K562 (cell line): ENCODE data around the gene C1orf21. TPM values are rescaled to one million over a fixed set of nuclear protein-coding genes. Genes with fewer than 3 reads are reported as not detected.

Source experiments
- ATAC-seq: fragments of 200-7000 bp; cut with Tn5 transposase; 3 replicates; pipeline ENCODE4 v1.9.1; 2020; ENCODE audit warnings: moderate library complexity
- BruUV-seq: library from RNA; stranded (reverse); fragments of 400-500 nt; replicated peaks from 2 replicates; lab custom pipeline; 2021; lab: Mats Ljungman, UMichigan
- CTCF ChIA-PET: fragments of 300-600 bp; formaldehyde crosslinking; extraction: SDS; loops from one replicate; lab custom pipeline; 2021; ENCODE audit warnings: low intra/inter-chr PET ratio; lab: Yijun Ruan, JAX
- POLR2A ChIA-PET: fragments of 300-600, 350-650 bp; sonication (Branson Sonifier 250); formaldehyde crosslinking; extraction: SDS; loops from one replicate; lab custom pipeline; 2021; ENCODE audit warnings: antibody characterized with exemption, inconsistent platforms; lab: Yijun Ruan, JAX
- DNase-seq, 4 experiments: peaks; one replicate each; pipeline versions ENCODE4 v3.0.0 to v3.0.0-alpha.2; 2011 to 2018; ENCODE audit warnings: low spot score in 3 of 4, mixed read lengths in 3 of 4; ENCODE audit errors: extremely low read depth in 1 of 4
- FAIRE-seq: peaks from 2 replicates; lab custom pipeline; 2011; peaks lifted over from hg19 to GRCh38; lab: Jason Lieb, UNC
- H2AFZ ChIP-seq: 2 replicates; pipeline ENCODE4 v1.6.0; 2011; ENCODE audit warnings: low read depth, low read length, control low read depth, inconsistent platforms
- H3K27ac ChIP-seq: fragments of 200-600 bp; 3 replicates; pipeline ENCODE4 v1.8.0; 2011; ENCODE audit warnings: low read depth, mild to moderate bottlenecking, control low read depth, inconsistent platforms, low read length, moderate library complexity, mixed read lengths; ENCODE audit errors: extremely low read depth
- H3K27me3 ChIP-seq, 2 experiments: fragments of 300-600 bp in 1 of 2; 2 replicates in 1 of 2; 3 replicates in 1 of 2; pipeline versions ENCODE4 v1.6.0 to v1.8.0; 2011; ENCODE audit warnings: inconsistent platforms in 2 of 2, low read length in 2 of 2, mild to moderate bottlenecking in 1 of 2, mixed read lengths in 1 of 2, moderate library complexity in 1 of 2; ENCODE audit not compliant: control insufficient read depth in 2 of 2, insufficient read depth in 2 of 2
- H3K36me3 ChIP-seq: fragments of 300-600 bp; 3 replicates; pipeline ENCODE4 v1.8.0; 2011; ENCODE audit warnings: mild to moderate bottlenecking, low read length, inconsistent platforms; ENCODE audit not compliant: control insufficient read depth, insufficient read depth
- H3K4me1 ChIP-seq, 2 experiments: fragments of 200-600 bp in 1 of 2; replicated peaks in 1 of 2; 2 replicates in 1 of 2; 3 replicates in 1 of 2; pipeline versions ENCODE4 v1.5.1 to v1.8.0; 2011; ENCODE audit warnings: inconsistent platforms in 2 of 2, low read length in 2 of 2, mild to moderate bottlenecking in 1 of 2, mixed read lengths in 1 of 2, moderate library complexity in 1 of 2; ENCODE audit not compliant: control insufficient read depth in 2 of 2, insufficient read depth in 2 of 2
- H3K4me2 ChIP-seq: 2 replicates; pipeline ENCODE4 v1.6.1; 2011; ENCODE audit warnings: low read length, control low read depth, inconsistent platforms, mixed read lengths; ENCODE audit not compliant: insufficient read depth
- H3K4me3 ChIP-seq: fragments of 200-600 bp; sonication (generic), shearing (Covaris generic); 2 replicates; pipeline ENCODE4 v1.5.1; 2016; ENCODE audit warnings: control low read depth, inconsistent platforms
- H3K79me2 ChIP-seq: fragments of 200-600 bp; 3 replicates; pipeline ENCODE4 v1.8.0; 2011; ENCODE audit warnings: low read length, inconsistent platforms; ENCODE audit not compliant: control insufficient read depth, insufficient read depth
- H3K9ac ChIP-seq, 2 experiments: 2 replicates each; pipeline versions ENCODE4 v1.6.0 to v1.6.1; 2011; ENCODE audit warnings: low read depth in 2 of 2, low read length in 2 of 2, control low read depth in 1 of 2, inconsistent platforms in 1 of 2, mild to moderate bottlenecking in 1 of 2, mixed read lengths in 1 of 2; ENCODE audit not compliant: insufficient read depth in 1 of 2
- H3K9me1 ChIP-seq: one replicate; pipeline ENCODE4 v1.6.0; 2011; ENCODE audit warnings: inconsistent platforms, mild to moderate bottlenecking, low read length, moderate library complexity; ENCODE audit not compliant: control insufficient read depth, insufficient read depth
- H3K9me3 ChIP-seq: replicated peaks from 2 replicates; pipeline ENCODE4 v1.5.1; 2011; ENCODE audit warnings: low read depth, low read length, inconsistent platforms; ENCODE audit not compliant: control insufficient read depth, insufficient read depth
- H4K20me1 ChIP-seq: replicated peaks from 2 replicates; pipeline ENCODE4 v1.6.1; 2011; ENCODE audit warnings: low read length, inconsistent platforms, mixed read lengths; ENCODE audit not compliant: control insufficient read depth, insufficient read depth
- BCLAF1 ChIP-seq, 2 experiments: fragments of 450-650 bp in 1 of 2; IDR thresholded peaks; 2 replicates each; pipeline ENCODE4 v1.6.1; 2011 to 2017; ENCODE audit warnings: low read depth in 2 of 2, antibody characterized with exemption in 1 of 2, borderline replicate concordance in 1 of 2, low read length in 1 of 2, mild to moderate bottlenecking in 1 of 2, mixed read lengths in 1 of 2; ENCODE audit not compliant: control insufficient read depth in 1 of 2
- DIDO1 ChIP-seq: fragments of 450-650 bp; IDR thresholded peaks from 2 replicates; pipeline ENCODE4 v1.6.1; 2016; ENCODE audit warnings: low read depth, missing biosample characterization, missing genetic modification characterization
- HDAC1 ChIP-seq, 2 experiments: fragments of 450-650 bp; IDR thresholded peaks; 2 replicates each; pipeline ENCODE4 v1.6.1; 2016 to 2017; ENCODE audit warnings: inconsistent platforms in 1 of 2, mild to moderate bottlenecking in 1 of 2, moderate library complexity in 1 of 2
- HNRNPH1 ChIP-seq: fragments of 200-400 bp; formaldehyde crosslinking; optimal IDR thresholded peaks from 2 replicates; pipeline ENCODE3; 2017; ENCODE audit warnings: low read depth, mild to moderate bottlenecking, low read length, moderate library complexity
- NFE2L1 ChIP-seq: fragments of 450-650 bp; IDR thresholded peaks from 2 replicates; pipeline ENCODE4 v1.6.1; 2016; ENCODE audit warnings: missing genetic modification characterization, low read depth, mild to moderate bottlenecking, missing compliant biosample characterization, moderate library complexity, borderline replicate concordance
- NR4A1 ChIP-seq, 2 experiments: fragments of 250-450 bp in 1 of 2; fragments of 450-650 bp in 1 of 2; sonication (Bioruptor Pico) in 1 of 2; IDR thresholded peaks; 2 replicates each; pipeline versions ENCODE4 v1.4.0 to v1.6.1; 2016 to 2020; ENCODE audit warnings: mild to moderate bottlenecking in 2 of 2, missing compliant biosample characterization in 1 of 2, missing genetic modification characterization in 1 of 2, moderate library complexity in 1 of 2
- RREB1 ChIP-seq: fragments of 250-450 bp; sonication (Bioruptor Pico); IDR thresholded peaks from 2 replicates; pipeline ENCODE4 v1.4.0; 2020
- THRB ChIP-seq: fragments of 450-650 bp; formaldehyde crosslinking; conservative IDR thresholded peaks from 2 replicates; pipeline ENCODE4 v1.4.0; 2022; ENCODE audit warnings: mild to moderate bottlenecking, missing genetic modification characterization
- ZEB2 ChIP-seq: fragments of 450-650 bp; IDR thresholded peaks from 2 replicates; pipeline ENCODE4 v1.6.1; 2016
- ZNF778 ChIP-seq: fragments of 450-650 bp; formaldehyde crosslinking; IDR thresholded peaks from 2 replicates; pipeline ENCODE4 v1.4.0; 2020; ENCODE audit warnings: mild to moderate bottlenecking, moderate library complexity
- ZSCAN29 ChIP-seq: fragments of 450-650 bp; IDR thresholded peaks from 2 replicates; pipeline ENCODE4 v1.6.1; 2017
- WGBS: fragments of 100-300 bp; shearing (Covaris generic); methylation state at CpG from one replicate; pipeline ENCODE4 v1.1.6; 2016; ENCODE audit warnings: low coverage, mixed read lengths; ENCODE audit not compliant: insufficient coverage; ENCODE audit errors: missing lambda C conversion rate; 5-methylcytosine and 5-hydroxymethylcytosine counted together
- in situ Hi-C: fragments of 300-500 bp; cut with MboI; formaldehyde crosslinking; loops from 4 replicates; pipeline ENCODE4 v1.15.0; 2018; ENCODE audit warnings: inconsistent platforms, mixed read lengths
- intact Hi-C: fragments of 100-400 bp; cut with micrococcal nuclease; formaldehyde crosslinking; loops from 2 replicates; pipeline ENCODE4 v1.14.2; 2022
- polyA plus RNA-seq, 8 experiments: library from polyadenylated mRNA; depleted of rRNA in 4 of 8; stranded (reverse) in 5 of 8; unstranded in 3 of 8; fragments of >200 nt; fragmentation: Nextera tagmentation in 2 of 8; fragmentation: Illumina TruSeq in 1 of 8; extraction: Ambion mirVana in 2 of 8; extraction: Trizol in 1 of 8; gene quantifications; 2 replicates each; pipeline versions ENCODE4 v1.2.1 to v1.2.3, GENCODE V29; 2011 to 2014; ENCODE audit warnings: inconsistent platforms in 1 of 8, missing spikeins in 1 of 8
- total RNA-seq, 7 experiments: library from RNA; depleted of rRNA in 6 of 7; stranded (reverse); fragments of >200 nt in 6 of 7; fragmentation: Illumina TruSeq in 2 of 7; extraction: Trizol in 2 of 7; gene quantifications; 2 replicates each; pipeline versions ENCODE4 v1.2.1 to v1.2.3, GENCODE V29; 2011 to 2021; ENCODE audit warnings: low replicate concordance in 1 of 7

C1orf21 gene
- total and polyA plus RNA-seq, 9 of the 15 experiments (the other 6 are each of a cell fraction or from before 2014, with no cell fraction given) = under 0.01 to 0.31 (median 0.07) TPM

GRCh38 chr1:184532199-184532598, 145.4 kb downstream of the C1orf21 start:
- in situ Hi-C loops = no loop called here
- TF ChIP-seq ZNF778 (CRISPR knock-in tag) (no peak), ZSCAN29 (no peak), THRB (CRISPR knock-in tag) (no peak), NR4A1 (CRISPR knock-in tag; IDR thresholded peaks at IDR 0.05) (no peak), NR4A1 (tag; IDR thresholded peaks at IDR 0.05) (no peak), BCLAF1 (IDR thresholded peaks at IDR 0.05; ENCODE audit: borderline replicate concordance in 1 of 2, control insufficient read depth in 1 of 2, low read depth in 2 of 2, low read length in 1 of 2) (no peak), HDAC1 (IDR thresholded peaks at IDR 0.05) (no peak), RREB1 (CRISPR knock-in tag) (no peak), ZEB2 (no peak), NFE2L1 (tag) (no peak), DIDO1 (tag) (no peak), HNRNPH1 (no peak)
- TF ChIP-seq, all 486 proteins: peak for 0
- POLR2A ChIA-PET = interaction anchor here (1.0 kb wide), 1 partner anchor 14 kb away, joined by 4 read pairs; no protein-coding TSS in a partner anchor

More at GRCh38 chr1:184532199-184532598, 145.4 kb downstream of the C1orf21 start:
- FAIRE-seq = no peak
- Histone ChIP-seq H3K9ac (no peak overlapping the region), H3K27ac (no peak overlapping the region), H4K20me1 (no peaks in the 10 kb centered on the region), H3K9me1 (no peaks in the 10 kb centered on the region), H2AFZ (no peak overlapping the region), H3K79me2 (no peaks in the 10 kb centered on the region), H3K27me3 (peaks cover 0 to 7% of the 10 kb centered on the region in 2 experiments; a peak in 2 of 5 replicates), H3K4me1 (no peaks in the 10 kb centered on the region), H3K4me3 (no peak overlapping the region), H3K4me2 (no peak overlapping the region), H3K9me3 (no peaks in the 10 kb centered on the region), H3K36me3 (no peaks in the 10 kb centered on the region)
- no peak for DNase-seq
- 0% methylated on average over 2 of the region's 2 CpGs for WGBS
- no TSS peak for BruUV-seq
- CTCF ChIA-PET = no interaction called here
- intact Hi-C loops = no loop called here
- no peak for ATAC-seq
